ENCODE measurements around the gene NPAS3.

Gene NPAS3

DNA sequence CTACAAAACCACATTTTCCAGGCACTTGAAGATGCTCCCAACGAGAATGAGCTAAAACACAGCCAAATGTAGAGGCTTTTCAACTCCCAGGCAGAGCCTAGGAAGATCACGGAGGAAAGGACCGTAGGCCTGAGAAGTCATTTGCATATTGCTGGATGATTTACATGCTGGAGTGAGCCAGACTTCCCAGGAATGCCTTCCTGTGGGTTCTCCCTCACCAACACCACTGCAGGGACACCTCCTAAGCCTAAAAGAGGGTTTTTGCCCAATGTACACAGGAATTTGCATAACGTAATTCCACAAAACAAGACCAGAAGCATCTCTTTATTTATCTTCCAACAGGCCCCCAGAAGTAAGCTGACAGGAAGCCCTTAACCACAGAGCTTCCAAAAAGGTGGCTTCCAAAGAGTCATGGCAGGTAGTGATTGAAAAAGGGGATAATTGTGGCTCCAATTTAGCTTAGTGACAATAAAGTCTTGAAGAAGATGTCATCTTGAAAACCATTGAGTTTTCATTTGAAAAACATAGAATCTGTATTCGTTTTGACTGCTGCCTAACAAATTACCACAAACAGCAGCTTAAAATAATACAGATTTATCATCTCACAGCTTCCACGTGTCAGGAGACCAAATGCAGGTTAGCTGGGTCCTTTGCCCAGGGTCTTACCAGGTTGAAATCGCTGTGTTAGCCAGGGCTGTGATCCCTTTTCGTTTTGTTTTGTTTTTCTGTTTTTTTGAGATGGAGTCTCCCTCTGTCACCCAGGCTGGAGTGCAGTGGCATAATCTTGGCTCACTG is 896.0 kb downstream of the NPAS3 start:
- DNase-seq (ENCODE audit: low read depth in 2 of 2), result no peak

DNA sequence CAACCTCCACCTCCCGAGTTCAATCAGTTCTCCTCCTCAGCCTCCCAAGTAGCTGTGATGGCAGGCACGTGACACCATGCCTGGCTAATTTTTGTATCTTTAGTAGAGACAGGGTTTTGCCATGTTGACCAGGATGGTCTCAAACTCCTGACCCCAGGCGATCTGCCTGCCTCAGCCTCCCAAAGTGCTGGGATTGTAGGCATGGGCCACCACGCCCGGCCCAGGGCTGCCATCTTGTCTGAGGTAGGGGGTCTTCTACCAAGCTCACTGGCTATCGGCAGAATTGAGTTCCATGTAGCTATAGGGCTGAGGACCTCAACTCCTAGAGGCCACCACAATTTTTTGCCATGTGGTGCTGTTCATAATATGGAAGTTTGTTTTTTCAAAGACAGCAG is 896.6 kb downstream of the NPAS3 start:
- no peak for DNase-seq (ENCODE audit: low read depth in 2 of 2)

DNA sequence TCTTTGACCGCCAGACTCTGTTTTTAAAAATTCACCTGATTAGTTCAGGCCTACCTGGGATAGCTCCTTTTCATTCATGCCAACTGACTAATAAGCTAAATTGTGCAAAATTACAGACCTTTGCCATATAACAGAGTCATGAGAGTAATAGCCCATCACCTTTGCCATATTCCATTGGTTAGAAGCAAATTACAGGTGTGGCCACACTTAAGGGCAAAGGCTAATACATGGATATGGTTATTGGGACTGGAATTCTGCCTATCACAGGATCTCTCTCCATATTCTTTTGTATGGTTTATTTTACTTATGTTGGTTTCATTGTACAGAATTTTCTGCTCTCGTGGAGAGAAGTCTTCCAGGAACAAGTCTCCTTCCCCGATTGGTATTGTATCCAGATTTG is 897.0 kb downstream of the NPAS3 start:
- no peak for DNase-seq (ENCODE audit: low read depth in 2 of 2)

DNA sequence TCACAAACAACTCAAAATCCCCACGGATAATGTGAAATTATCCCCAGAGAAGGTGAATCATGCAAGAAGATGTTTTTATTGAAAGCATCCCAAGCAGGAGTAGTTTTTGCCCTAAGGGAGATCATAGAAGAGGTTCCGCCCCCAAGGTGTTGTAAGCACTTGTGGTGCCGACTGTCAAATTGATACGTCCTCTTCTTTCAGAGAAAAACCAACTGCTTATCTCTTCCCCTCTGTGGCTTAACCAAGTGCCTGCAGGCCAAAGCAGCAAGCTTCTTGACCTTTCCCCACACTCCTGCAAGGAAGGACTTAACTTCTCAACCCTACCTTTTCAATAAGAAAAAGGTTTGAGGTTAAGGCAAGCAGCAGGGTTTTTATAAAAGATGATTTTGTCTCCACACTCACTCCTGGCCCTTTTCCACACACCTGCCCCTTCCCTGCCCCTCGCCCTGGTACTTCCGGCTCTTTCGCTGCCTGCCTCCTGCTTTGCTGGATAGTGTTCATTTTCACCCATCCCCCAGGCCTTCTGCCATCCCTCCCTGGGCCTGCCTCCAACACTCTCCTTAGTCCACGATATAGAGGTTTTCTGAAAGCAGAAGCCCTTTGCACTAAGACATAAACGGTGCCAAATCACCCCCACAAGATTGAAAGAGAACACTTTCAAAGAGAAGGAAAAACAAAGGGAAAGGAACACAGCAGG is 897.7 kb downstream of the NPAS3 start:
- DNase-seq (ENCODE audit: low read depth in 2 of 2), result no peak

DNA sequence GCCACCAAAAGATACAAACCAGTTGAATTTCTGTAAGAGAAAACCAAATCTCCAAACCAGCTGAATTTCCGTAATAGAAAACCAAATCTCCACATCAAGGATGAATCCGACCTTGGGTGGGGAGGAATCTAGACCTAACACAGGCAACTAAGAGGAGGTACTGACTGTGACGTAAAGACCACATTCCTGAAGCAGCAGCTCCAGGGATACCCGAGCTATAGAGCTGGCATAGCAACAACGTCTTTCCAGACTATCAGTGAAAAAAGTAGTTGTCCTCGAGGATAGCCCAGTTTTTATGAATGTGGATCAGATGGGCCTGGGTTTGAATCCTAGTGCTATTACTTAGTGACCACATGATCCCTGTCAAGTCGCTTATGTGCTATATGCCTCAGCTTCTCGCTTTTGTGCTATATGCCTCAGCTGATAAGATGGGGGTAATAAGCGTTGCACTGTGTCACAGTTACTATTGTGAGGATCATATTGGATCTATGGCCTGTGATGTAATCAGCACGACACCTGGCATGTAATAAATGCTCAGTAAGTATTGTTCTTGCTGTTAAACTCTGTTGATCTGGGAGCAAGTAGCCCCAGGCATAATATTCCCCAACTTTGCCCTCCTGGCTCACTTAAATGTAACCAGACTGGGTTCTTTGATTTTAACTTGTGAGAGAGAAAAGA is 898.4 kb downstream of the NPAS3 start:
- DNase-seq (ENCODE audit: low read depth in 2 of 2), result no peak

DNA sequence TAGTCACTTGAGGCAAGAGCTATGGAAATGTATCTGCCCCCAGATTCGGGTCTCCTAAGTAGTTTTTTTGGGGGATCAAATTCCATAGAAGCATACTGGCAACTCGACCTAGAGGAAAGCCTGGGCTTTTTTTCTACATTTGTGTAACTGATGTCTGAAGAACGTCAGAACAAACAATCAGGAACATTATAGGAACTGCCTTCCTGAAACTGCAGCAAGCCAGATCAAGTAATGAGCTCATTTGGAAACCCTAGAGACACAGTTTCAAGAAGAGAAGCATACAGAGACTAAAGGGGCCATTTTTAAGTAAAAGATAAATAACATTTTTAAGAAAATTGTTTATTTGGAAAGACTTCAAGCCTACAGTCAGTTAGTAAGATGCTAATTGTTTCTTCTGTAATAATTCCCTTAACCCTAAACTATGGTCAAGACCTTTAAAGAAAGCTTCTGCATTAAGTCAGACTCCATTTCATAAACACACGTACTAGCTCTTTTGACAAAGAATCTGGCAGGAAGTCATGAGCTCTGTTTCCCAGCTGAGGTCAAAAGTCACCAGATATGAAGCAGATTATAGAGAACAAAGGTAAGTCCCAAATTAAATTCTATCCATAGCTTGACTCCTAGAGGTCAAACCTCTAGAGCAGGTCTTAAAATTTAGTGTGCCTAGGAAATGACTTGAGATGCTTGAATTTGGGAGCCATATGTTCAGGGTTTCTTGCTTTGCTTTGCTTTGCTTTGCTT is 899.4 kb downstream of the NPAS3 start:
- no peak for DNase-seq (ENCODE audit: low read depth in 2 of 2)

DNA sequence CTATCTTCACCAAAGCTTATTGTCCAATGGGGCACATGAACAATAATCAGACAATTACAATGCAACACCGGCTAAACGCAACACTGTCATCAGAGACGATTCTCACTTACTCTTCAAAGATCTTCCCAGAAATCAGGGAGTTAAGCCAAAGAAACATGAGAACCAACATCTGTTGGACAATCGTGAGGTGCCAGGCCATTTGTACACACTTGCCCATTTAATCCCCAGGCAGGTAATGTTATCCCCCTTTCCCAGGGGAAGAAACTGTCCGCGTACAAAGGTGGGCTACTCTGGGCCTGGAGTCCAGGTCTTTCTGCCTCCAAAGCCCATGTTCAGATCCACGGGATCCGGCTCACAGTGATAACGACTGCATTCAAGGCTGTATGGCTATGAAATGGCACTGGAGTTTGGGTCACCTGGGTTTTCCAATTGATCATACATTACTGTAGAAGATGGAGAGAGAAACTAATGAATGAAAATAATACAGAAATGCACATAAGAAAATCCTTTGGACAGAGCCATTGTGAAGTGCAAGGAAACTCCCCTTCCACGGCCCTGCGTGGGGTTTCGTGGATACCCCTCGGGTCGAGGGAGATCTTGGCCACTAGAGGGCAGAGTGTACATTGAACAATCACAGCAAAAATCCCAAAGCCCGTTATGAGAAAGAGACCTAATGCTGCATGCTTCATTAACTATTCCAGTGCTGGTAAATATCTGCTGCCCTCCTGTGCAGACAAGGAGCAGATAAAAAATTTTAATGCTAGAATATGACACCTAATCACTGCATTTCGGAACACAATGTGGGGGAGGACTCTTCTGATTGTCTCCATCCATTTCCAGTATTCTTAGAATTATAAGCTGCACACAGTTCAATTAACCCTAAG is 900.8 kb downstream of the NPAS3 start:
- DNase-seq (ENCODE audit: low read depth in 2 of 2), result peak; percentile 13 to 33

DNA sequence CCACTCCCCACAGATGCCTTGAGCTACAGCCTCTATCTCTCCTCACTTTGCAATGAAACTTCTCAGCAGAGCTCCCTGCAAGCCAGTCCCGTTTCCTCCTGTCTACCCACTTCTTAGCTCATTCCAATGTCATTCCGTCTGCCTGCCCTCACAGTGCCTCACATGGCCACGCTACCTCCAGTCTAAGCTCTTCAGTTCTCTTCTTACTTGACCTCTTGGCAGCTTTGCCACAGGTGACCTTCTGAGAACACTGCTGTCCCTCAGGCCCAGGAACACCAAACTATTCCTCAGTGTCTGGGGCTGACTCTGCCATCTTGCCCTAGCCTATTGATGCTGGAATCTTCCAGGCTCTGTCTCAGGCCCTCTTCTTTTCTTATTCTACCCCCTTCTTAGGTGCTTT is 902.1 kb downstream of the NPAS3 start:
- no peak for DNase-seq (ENCODE audit: low read depth in 2 of 2)

DNA sequence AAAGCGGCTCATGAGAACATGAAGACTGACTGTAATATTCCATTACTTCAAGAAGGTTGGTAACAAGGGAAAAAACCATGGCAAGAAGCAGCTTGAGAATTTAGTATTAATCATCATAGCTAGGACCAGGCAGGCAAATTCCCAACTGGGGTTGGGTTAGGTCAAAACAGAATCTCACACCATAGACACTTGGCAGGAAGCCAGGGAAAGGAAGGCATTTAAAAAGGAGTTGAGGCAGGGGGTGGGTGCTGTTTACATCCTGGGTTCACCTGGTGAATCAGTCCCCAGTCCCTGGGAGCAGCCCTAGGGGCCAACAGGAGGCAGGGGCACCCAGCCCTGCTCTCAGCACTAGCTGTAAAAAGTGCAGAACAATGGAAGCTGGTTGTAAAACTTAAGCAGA is 903.6 kb downstream of the NPAS3 start:
- DNase-seq (ENCODE audit: low read depth in 2 of 2), result no peak

DNA sequence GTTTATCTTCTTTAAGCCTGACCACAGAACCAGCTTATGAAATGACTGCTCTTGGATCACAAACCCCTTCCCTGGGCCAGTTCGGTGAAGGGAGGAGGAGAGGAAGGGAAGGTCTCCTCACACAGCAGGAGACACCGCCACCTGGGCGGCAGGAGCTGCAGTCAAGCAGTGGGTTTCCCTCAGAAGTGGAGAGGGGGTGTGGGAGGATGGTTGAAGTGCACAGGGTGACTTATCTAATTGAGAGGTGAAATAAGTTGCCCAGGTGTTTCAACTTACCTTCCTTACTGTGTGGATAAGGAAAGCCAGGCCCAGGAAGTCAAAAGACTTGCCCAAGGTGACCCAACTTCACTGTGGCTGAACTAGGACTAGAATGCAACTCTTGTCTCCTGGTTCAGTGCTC is 905.4 kb downstream of the NPAS3 start:
- DNase-seq (ENCODE audit: low read depth in 2 of 2), result no peak

DNA sequence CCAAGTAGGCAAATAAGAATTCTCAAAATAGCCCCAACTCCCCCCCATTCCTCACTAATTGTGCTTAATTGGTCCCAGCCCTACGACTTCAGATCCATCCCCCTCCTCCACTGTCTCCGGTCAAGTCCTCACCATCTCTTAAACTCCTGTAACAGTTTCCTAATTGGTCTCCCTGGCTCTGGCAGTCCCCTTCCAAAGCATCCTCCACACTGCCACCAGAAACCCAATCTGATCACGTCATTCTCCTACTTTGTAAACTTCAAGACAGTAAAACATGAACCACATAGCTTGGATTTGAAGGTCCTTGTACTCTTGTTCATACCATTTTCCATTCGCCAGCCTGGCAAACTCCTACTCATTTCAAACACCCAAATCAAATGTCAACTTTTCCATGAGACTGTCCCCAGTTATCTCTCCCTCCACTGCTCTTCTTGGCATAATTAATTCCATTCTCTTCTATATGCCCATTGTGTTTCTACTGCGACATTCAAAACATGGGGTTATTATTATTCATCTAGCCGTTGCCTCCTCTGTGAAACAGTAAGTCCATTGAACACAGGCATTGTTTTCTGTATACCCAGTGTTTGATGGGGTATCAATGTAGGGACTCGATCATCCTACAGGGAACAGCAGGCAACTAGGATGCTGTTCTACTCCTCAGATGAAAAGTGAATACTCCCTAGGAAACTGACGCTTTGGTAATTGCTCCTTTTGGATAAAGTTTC is 907.6 kb downstream of the NPAS3 start:
- no peak for DNase-seq (ENCODE audit: low read depth in 2 of 2)

DNA sequence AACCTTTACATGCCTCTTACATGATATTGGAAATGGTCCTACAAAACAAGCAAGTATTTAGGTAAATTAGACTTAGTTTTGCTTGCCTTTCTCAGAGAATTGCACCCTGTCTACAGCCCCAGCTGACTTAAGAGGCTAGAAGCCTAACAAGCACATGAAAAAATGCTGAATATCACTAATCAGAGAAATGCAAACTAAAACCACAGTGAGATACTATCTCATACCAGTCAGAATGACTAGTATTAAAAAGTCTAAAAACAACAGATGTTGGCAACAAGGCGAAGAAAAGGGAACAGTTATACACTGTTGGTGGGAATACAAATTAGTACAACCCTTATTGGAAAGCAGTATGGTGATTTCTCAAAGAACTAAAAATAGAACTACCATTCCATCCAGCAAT is 908.4 kb downstream of the NPAS3 start:
- DNase-seq (ENCODE audit: low read depth in 2 of 2), result no peak

DNA sequence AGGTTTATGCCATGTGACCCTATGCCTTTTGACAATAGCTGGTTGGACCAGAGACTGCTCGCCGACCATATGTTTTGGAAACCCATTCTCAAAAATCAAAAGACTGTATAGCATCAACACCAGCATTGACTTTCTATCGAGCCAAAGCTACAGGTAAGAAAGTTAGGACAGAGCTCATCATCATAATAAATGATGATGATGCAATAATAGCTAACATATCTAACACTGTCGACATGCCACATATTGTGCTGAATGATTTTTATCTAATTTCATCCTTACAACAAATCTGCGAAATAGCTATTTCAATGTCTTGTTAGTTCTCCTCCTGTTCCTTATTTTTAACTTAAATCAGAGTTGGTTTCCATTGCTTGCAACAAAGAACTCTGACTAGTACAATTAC is 909.3 kb downstream of the NPAS3 start:
- no peak for DNase-seq (ENCODE audit: low read depth in 2 of 2)

DNA sequence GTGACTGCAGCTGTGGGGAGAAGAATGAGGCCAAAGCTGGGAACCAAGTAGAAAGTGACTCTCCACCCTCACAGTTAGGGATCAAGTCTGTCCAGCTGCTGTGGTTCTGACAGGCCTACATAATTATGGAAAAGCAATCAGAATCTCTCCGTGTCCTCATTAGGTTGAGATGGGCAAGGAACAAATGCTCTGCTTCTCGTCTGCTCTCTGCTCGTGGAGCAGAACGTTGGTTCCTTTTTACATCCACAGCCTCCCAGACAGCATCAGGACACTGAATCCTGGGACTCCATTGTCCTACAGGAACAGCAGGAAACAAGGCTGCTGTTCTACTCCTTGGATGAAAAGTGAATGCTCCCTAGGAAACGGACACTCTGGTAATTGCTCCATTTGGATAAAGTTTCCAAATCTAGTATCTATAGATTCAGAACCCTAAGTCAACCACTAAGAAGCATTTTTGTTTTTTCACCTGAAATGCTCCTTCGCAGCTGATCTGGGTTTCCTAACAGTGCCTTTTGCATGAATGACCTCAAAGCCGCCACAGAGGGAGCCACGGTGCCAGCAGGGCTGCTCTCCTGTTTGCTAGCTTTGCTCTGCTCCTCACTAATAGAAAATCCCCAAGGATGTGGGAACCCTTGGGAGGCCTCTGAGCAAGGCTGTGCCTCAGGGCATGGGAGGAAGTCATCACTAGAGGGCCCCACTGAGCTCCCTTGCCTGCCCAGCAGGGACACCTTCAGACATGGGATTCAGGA is 910.2 kb downstream of the NPAS3 start:
- DNase-seq (ENCODE audit: low read depth in 2 of 2), result peak; percentile 4 to 19

DNA sequence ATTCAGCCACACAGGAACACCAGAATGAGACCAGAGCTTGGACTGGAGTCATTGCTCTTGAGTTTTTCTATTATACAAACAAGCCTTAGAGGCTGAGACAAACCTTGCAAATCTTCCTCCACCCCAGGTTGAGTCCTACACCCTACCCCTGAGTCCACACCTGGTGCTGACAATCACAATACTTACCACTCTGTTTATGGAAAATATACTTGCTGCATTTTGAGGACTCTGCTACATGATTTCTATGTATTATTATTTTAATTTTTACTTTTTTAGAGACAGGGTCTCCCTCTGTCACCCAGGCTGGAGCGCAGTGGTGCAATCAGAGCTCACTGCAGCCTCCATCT is 910.7 kb downstream of the NPAS3 start:
- DNase-seq (ENCODE audit: low read depth in 2 of 2), result no peak

DNA sequence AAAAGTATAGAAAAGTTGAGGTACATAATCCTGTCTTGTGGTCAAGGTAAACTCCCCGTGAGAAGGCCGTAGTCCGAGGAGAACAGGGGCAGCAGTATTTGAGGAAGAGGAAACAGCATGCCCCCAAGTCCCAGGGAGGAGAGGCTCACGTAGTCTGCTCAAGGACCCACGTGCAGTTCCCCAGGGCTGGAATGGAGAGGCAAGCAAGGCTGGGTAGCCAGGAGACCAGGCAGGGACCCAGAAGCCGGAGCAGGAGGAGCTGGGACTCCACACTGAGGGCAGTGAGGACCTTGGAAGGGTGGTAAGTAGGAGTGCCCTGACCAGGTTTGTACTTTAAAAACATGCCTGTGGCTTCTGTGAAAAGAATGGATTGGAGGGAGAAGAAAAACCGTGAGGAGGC is 912.1 kb downstream of the NPAS3 start:
- no peak for DNase-seq (ENCODE audit: low read depth in 2 of 2)

DNA sequence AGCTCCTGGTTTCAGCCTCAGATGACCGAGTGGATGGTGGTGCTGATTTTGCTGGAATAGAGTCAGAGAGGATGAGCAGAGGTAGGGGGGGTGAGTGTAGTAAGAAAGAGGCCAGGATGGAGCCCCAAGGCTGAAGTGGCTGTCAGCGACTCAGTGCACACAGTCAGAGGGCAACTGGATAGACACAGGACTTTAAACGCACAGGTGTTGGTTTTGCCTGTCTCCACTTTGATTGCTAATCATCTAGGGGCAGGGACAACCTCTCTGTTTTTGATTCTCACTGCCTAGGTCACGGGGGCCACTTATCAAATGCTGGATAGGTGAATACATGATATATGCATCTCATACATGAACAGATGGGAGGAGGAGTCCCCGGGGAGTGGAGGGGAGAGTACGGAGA is 912.7 kb downstream of the NPAS3 start:
- DNase-seq (ENCODE audit: low read depth in 2 of 2), result no peak

DNA sequence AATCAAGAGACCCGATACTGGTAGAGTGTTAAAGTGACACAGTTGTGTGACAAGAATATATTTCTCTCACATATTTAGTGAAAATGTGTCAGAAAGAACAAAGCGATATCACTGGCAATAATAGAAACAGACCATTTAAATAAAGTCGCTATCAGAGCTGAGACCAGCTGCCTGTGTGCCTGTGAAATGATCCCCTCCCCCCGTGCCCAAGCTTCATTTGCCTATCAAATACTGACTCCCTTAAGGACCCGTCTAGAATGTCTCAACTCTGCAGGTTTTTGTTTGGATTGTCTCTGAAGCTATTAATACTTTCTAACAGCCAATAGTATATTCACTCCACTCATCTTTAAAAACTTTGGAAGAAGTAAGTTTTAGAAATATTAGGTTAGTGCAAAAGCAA is 913.3 kb downstream of the NPAS3 start:
- DNase-seq (ENCODE audit: low read depth in 2 of 2), result no peak
